IMR-90 (cell line): ENCODE data around the gene DLX6.

Experiments used
- CEBPB ChIP-seq: IDR thresholded peaks from 2 replicates; pipeline ENCODE4 v1.6.1; 2012; ENCODE audit warnings: low read depth, low read length, improper control_type of control experiment
- CTCF ChIP-seq: conservative IDR thresholded peaks from 2 replicates; pipeline ENCODE4 v1.5.1; 2012; ENCODE audit warnings: mild to moderate bottlenecking, low read depth, low read length, improper control_type of control experiment
- FOS ChIP-seq: fragments of 150-350 bp; IDR thresholded peaks from 2 replicates; pipeline ENCODE4 v1.6.1; 2016; ENCODE audit warnings: low read depth, low read length
- MAZ ChIP-seq: IDR thresholded peaks from 2 replicates; pipeline ENCODE4 v1.6.1; 2012; ENCODE audit warnings: low read depth, mild to moderate bottlenecking, low read length, improper control_type of control experiment, moderate library complexity, borderline replicate concordance
- POLR2A ChIP-seq: IDR thresholded peaks from 2 replicates; pipeline ENCODE4 v1.6.1; 2012; ENCODE audit warnings: mild to moderate bottlenecking, low read depth, low read length
- RAD21 ChIP-seq: IDR thresholded peaks from 2 replicates; pipeline ENCODE4 v1.6.1; 2012; ENCODE audit warnings: low read length, improper control_type of control experiment
- RCOR1 ChIP-seq: IDR thresholded peaks from 2 replicates; pipeline ENCODE4 v1.6.1; 2012; ENCODE audit warnings: mild to moderate bottlenecking, low read length, improper control_type of control experiment; ENCODE audit not compliant: insufficient replicate concordance
- RFX5 ChIP-seq: IDR thresholded peaks from 2 replicates; pipeline ENCODE4 v1.8.0; 2012; ENCODE audit warnings: low read depth, mild to moderate bottlenecking, low read length, moderate library complexity
- SMC3 ChIP-seq: fragments of 150-350 bp; IDR thresholded peaks from 2 replicates; pipeline ENCODE4 v1.6.1; 2016; ENCODE audit warnings: low read depth, mild to moderate bottlenecking, antibody characterized with exemption, low read length, moderate library complexity

GRCh38 chr7:96991546-96992191, 13.7 kb upstream of the DLX6 start:
- TF ChIP-seq SMC3 (no peak), CTCF (no peak), POLR2A (no peak), FOS (no peak), MAZ (no peak), RCOR1 (no peak), CEBPB (no peak), RFX5 (no peak), RAD21 (no peak)
